PC-3 (cell line): Measurements from ENCODE around the gene ELAVL3.
"Not testable (repeated sequence)": the region's sequence is repeated elsewhere in the genome, so short reads cannot be mapped to it uniquely, and the experiment has no call there.

ENCODE experiments used
- CTCF ChIP-seq: fragments of 300-600 bp; sonication (generic); conservative IDR thresholded peaks from 2 replicates; pipeline ENCODE4 v1.5.1; 2017; ENCODE audit warnings: antibody characterized with exemption, low read depth, mild to moderate bottlenecking, low read length
- EZH2 ChIP-seq: fragments of 300-600 bp; sonication (generic); IDR thresholded peaks from one replicate; pipeline ENCODE4 v1.6.1; 2017; ENCODE audit warnings: antibody characterized with exemption, mild to moderate bottlenecking, low read length; ENCODE audit not compliant: unreplicated experiment
- EZH2phosphoT487 ChIP-seq: fragments of 300-600 bp; sonication (generic); IDR thresholded peaks from 2 replicates; pipeline ENCODE4 v1.6.1; 2018; ENCODE audit warnings: mild to moderate bottlenecking, antibody characterized with exemption, low read length, borderline replicate concordance

DNA sequence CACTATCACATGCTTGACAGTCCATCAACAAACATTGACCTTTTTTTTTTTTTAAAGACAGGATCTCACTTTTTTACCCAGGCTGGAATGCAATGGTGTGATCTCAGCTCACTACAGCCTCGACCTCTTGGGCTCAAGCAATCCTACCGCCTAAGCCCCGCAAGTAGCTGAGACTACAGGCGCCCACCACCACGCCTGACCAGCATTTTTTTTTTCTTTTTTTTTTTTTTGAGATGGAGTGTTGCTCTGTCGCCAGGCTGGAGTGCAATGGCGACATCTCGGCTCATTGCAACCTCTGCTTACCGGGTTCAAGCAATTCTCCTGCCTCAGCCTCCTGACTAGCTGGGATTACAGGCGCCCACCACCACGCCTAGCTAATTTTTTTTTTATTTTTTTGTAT lies 21.9 kb downstream of the ELAVL3 start:
- not testable (repeated sequence) for TF ChIP-seq CTCF, EZH2, EZH2phosphoT487
